Measurements from ENCODE around the gene DCAF5.
"Not testable (repeated sequence)": the region's sequence is repeated elsewhere in the genome, so short reads cannot be mapped to it uniquely, and the experiment has no call there.

The DCAF5 gene, protein sequence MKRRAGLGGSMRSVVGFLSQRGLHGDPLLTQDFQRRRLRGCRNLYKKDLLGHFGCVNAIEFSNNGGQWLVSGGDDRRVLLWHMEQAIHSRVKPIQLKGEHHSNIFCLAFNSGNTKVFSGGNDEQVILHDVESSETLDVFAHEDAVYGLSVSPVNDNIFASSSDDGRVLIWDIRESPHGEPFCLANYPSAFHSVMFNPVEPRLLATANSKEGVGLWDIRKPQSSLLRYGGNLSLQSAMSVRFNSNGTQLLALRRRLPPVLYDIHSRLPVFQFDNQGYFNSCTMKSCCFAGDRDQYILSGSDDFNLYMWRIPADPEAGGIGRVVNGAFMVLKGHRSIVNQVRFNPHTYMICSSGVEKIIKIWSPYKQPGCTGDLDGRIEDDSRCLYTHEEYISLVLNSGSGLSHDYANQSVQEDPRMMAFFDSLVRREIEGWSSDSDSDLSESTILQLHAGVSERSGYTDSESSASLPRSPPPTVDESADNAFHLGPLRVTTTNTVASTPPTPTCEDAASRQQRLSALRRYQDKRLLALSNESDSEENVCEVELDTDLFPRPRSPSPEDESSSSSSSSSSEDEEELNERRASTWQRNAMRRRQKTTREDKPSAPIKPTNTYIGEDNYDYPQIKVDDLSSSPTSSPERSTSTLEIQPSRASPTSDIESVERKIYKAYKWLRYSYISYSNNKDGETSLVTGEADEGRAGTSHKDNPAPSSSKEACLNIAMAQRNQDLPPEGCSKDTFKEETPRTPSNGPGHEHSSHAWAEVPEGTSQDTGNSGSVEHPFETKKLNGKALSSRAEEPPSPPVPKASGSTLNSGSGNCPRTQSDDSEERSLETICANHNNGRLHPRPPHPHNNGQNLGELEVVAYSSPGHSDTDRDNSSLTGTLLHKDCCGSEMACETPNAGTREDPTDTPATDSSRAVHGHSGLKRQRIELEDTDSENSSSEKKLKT

DNA sequence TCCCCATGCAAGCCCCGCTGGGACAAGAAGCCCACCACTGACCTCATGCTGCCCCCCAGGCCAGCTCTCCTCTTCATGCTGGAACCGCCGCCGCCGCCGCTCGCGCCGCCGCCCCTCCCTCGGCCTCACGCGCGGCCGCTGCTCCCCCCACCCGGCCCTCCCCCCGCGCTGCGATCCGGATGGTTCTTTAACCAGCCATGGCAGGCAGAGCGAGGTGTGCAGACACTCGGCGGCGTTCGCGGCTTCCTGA is at the start of gene DCAF5:
DCAF5 (minus strand) TSS at position 218 of the 250 bp plus-strand sequence; CDS start at position 77, 141 bp downstream.
- peak; percentile 81 for DNase-seq (ENCODE audit: low read depth)
- TF ChIP-seq CTCF (IDR thresholded peaks at IDR 0.05; ENCODE audit: control insufficient read depth, extremely low read depth, insufficient read depth), result no peak
- peak within 1 kb of the TSS; percentile 87 for H3K4me3 ChIP-seq (ENCODE audit: low read depth, low read length)

DNA sequence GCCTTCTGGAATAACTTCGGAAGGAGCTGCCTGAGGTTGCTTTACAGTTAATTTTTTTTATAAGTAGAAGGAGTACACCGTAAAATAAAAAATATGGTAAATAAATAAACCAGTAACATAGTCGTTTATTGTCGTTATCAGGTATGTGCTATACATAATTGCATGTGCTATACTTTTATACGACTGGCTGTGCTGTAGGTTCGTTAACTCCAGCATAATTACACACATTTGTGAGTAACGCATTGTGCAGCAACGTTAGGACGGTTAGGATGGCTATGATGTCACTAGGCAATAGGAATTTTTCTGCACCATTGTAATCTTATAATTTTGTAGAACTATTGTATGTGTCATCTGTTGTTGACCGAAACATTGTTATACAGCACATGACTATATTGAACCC is 46.9 kb upstream of the DCAF5 start:
- peak; percentile 32 for DNase-seq (ENCODE audit: low read depth)
- TF ChIP-seq CTCF (IDR thresholded peaks at IDR 0.05; ENCODE audit: control insufficient read depth, extremely low read depth, insufficient read depth), result no peak
- no peak overlapping the region for H3K4me3 ChIP-seq (ENCODE audit: low read depth, low read length)

- no peak overlapping the region for H3K4me3 ChIP-seq (ENCODE audit: low read depth, low read length)
- TF ChIP-seq CTCF (IDR thresholded peaks at IDR 0.05; ENCODE audit: control insufficient read depth, extremely low read depth, insufficient read depth), result no peak
- no peak for DNase-seq (ENCODE audit: low read depth)
These were observed 40.8 kb upstream of the DCAF5 start for GRCh38 chr14:69193721-69194120.

DNA sequence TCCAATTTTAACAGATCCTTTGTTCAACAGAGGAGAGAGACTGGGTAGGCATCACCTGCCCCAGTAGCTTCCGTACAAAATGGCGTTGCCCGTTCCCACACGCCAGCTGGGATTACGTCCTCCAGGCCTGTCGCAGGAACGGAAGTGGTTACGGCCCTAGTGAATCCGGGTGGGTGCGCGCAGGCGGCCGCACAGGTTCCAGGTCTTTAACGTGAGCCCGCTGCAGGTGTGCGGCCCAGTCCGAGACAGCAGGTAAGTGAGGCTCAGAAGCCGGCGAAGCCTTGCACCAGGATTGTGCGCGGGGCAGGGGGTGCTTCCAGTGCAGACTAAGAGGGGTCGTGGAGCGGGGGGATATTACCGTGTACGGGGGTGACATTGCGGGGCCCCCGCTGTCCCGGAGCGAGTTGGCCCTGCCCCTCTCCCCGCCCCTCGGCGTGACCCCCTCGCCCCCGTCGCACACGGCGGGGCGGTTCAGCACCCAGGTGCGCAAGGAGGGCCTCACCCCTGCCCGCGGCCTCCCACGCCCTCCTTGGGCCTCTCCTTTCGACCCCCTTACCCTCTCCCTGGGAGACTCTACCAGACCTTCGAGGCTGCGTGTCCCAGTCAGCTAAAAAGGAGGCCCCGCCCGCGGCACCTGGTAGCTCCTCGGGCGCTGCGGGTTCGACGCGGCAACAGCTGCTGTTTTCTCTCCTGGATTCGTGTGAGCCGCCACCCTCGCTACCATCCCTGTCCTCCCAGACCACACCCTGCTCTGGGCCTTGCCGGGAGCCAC is 38.6 kb upstream of the DCAF5 start, which contains the start of gene EXD2:
EXD2 (plus strand) TSS at position 159 of the 772 bp plus-strand sequence. CDS start 17,973 bp downstream, outside the sequence.
- peak within 1 kb of the TSS; percentile 72 for H3K4me3 ChIP-seq (ENCODE audit: low read depth, low read length)
- DNase-seq (ENCODE audit: low read depth), result peak; percentile 92
- no peak for TF ChIP-seq CTCF (IDR thresholded peaks at IDR 0.05; ENCODE audit: control insufficient read depth, extremely low read depth, insufficient read depth)

DNA sequence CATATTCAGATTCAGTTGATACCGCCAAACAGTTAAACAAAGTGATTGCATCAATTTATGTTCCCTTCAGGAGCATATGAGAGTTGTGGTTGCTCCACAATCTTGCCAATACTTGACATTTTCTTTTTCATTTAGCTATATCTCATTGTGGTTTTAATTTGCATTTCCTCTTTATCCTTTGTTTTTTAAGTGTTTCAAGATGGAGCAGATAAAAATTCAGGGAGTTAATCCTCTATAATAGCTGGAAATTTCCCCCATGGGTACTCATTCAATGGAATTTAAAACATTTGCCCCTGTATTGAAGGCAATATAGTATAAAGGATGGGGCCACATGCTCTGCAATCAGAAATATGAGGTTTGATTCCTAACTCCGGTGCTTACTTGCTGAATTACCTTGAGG is 37.3 kb upstream of the DCAF5 start:
- TF ChIP-seq CTCF (IDR thresholded peaks at IDR 0.05; ENCODE audit: control insufficient read depth, extremely low read depth, insufficient read depth), result no peak
- DNase-seq (ENCODE audit: low read depth), result no peak
- H3K4me3 ChIP-seq (ENCODE audit: low read depth, low read length), result no peak overlapping the region

- no peak for DNase-seq (ENCODE audit: low read depth)
- no peak for TF ChIP-seq CTCF (IDR thresholded peaks at IDR 0.05; ENCODE audit: control insufficient read depth, extremely low read depth, insufficient read depth)
- H3K4me3 ChIP-seq (ENCODE audit: low read depth, low read length), result no peak overlapping the region
These were observed 30.8 kb upstream of the DCAF5 start for GRCh38 chr14:69183735-69184134.

GRCh38 chr14:69182580-69182979 is 29.7 kb upstream of the DCAF5 start:
- DNase-seq (ENCODE audit: low read depth); H3K4me3 ChIP-seq (ENCODE audit: low read depth, low read length): not testable (repeated sequence)
